Tibial nerve (tissue), 4 donors: ENCODE data around the gene PSMA7. TPM values are rescaled to one million over a fixed set of nuclear protein-coding genes. Genes with fewer than 3 reads are reported as not detected.

ENCODE experiments used
- DNase-seq, 2 donors: peaks; one replicate each; pipeline ENCODE4 v3.0.0-alpha.2; 2019; ENCODE audit warnings: low spot score in 2 of 2
- H3K27ac ChIP-seq, 4 donors: fragments of 200-600 bp; sonication (generic) in 3 of 4; one replicate each; pipeline ENCODE4 v1.5.1; 2017 to 2019; ENCODE audit warnings: mild to moderate bottlenecking in 1 of 4
- H3K27me3 ChIP-seq, 2 donors: fragments of 200-600 bp; sonication (generic) in 1 of 2; one replicate each; pipeline versions ENCODE4 v1.5.1 to v1.6.0; 2017 to 2019
- H3K36me3 ChIP-seq, 3 donors: fragments of 200-600 bp; sonication (generic); one replicate each; pipeline ENCODE4 v1.5.1; 2018 to 2019
- H3K4me1 ChIP-seq, 4 donors: fragments of 200-600 bp; sonication (generic) in 3 of 4; one replicate each; pipeline ENCODE4 v1.5.1; 2017 to 2019
- H3K4me3 ChIP-seq, 4 donors: fragments of 200-600 bp; sonication (generic) in 3 of 4; one replicate each; pipeline ENCODE4 v1.5.1; 2017 to 2019; ENCODE audit warnings: mild to moderate bottlenecking in 1 of 4, moderate library complexity in 1 of 4
- H3K9me3 ChIP-seq, 4 donors: fragments of 200-600 bp; sonication (generic) in 3 of 4; one replicate each; pipeline ENCODE4 v1.5.1; 2017 to 2019
- CTCF ChIP-seq, 5 experiments: fragments of 200-600 bp in 3 of 5; fragments of 450-650 bp in 2 of 5; sonication (generic) in 3 of 5; IDR thresholded peaks; one replicate each; pipeline ENCODE4 v1.5.1; 2016 to 2019; ENCODE audit warnings: antibody characterized with exemption in 5 of 5, mild to moderate bottlenecking in 3 of 5, moderate library complexity in 2 of 5
- EP300 ChIP-seq, 2 donors: sonication (generic); formaldehyde crosslinking; IDR thresholded peaks; one replicate each; pipeline ENCODE4 v1.6.1; 2017; ENCODE audit warnings: antibody characterized with exemption in 2 of 2, mild to moderate bottlenecking in 1 of 2
- POLR2A ChIP-seq, 2 donors: fragments of 450-650 bp; IDR thresholded peaks; one replicate each; pipeline ENCODE4 v1.6.1; 2017; ENCODE audit warnings: antibody characterized with exemption in 2 of 2, mild to moderate bottlenecking in 2 of 2, moderate library complexity in 2 of 2
- WGBS, 2 donors: methylation state at CpG; one replicate each; pipeline ENCODE4 v1.1.5; 2018; 5-methylcytosine and 5-hydroxymethylcytosine counted together
- total RNA-seq, 4 donors: library from RNA; depleted of rRNA; stranded (reverse); fragments of >200 nt; gene quantifications; one replicate each; pipeline ENCODE4 v1.1.0, GENCODE V29; 2016

PSMA7 gene
- total RNA-seq, 4 donors from 2014 or later: 213 to 377 (median 341) TPM

GRCh38 chr20:62097881-62098407 is 45.2 kb downstream of the PSMA7 start:
- no peak overlapping the region for H3K4me3 ChIP-seq
- H3K27ac ChIP-seq: no peak overlapping the region
- WGBS, 2 donors: 68 to 74% methylated on average over 16 of the region's 16 CpGs
- H3K9me3 ChIP-seq: peaks cover 0 to 39% (median 0%) of the 10 kb centered on the region in 4 donors
- H3K4me1 ChIP-seq: no peaks in the 10 kb centered on the region
- peaks cover 0 to 11% of the 10 kb centered on the region in 2 donors for H3K27me3 ChIP-seq
- TF ChIP-seq CTCF (IDR thresholded peaks at IDR 0.05) (no peak), EP300 (IDR thresholded peaks at IDR 0.05) (no peak), POLR2A (IDR thresholded peaks at IDR 0.05) (no peak)
- DNase-seq: no peak
- H3K36me3 ChIP-seq: peaks cover 0 to 6% (median 0%) of the 10 kb centered on the region in 3 donors

- peaks cover 0 to 14% of the 10 kb centered on the region in 2 donors for H3K27me3 ChIP-seq
- 87% methylated on average over 29 to 30 of the region's 30 CpGs for WGBS, 2 donors
- no peaks in the 10 kb centered on the region for H3K4me1 ChIP-seq
- no peak overlapping the region for H3K4me3 ChIP-seq
- no peak overlapping the region for H3K27ac ChIP-seq
- no peak for DNase-seq
- TF ChIP-seq EP300 (IDR thresholded peaks at IDR 0.05) (no peak), POLR2A (IDR thresholded peaks at IDR 0.05) (no peak), CTCF (IDR thresholded peaks at IDR 0.05) (no peak)
- peaks cover 0 to 34% (median 0%) of the 10 kb centered on the region in 4 donors for H3K9me3 ChIP-seq
- peaks cover 0 to 4% (median 0%) of the 10 kb centered on the region in 3 donors for H3K36me3 ChIP-seq
Measured at GRCh38 chr20:62096421-62097380, 46.5 kb downstream of the PSMA7 start.

GRCh38 chr20:62089393-62089792 is 53.8 kb downstream of the PSMA7 start:
- TF ChIP-seq CTCF (IDR thresholded peaks at IDR 0.05) (no peak), EP300 (IDR thresholded peaks at IDR 0.05) (no peak), POLR2A (IDR thresholded peaks at IDR 0.05) (no peak)
- peaks cover 0 to 16% of the 10 kb centered on the region in 2 donors for H3K27me3 ChIP-seq
- H3K4me1 ChIP-seq: no peaks in the 10 kb centered on the region
- H3K27ac ChIP-seq: no peak overlapping the region
- H3K4me3 ChIP-seq: no peak overlapping the region
- WGBS, 2 donors: 41 to 44% methylated on average over 3 of the region's 3 CpGs
- no peaks in the 10 kb centered on the region for H3K36me3 ChIP-seq
- H3K9me3 ChIP-seq: peaks cover 0 to 12% (median 0%) of the 10 kb centered on the region in 4 donors
- DNase-seq: no peak

- peaks cover 0 to 16% of the 10 kb centered on the region in 2 donors for H3K27me3 ChIP-seq
- no peak for DNase-seq
- H3K36me3 ChIP-seq: no peaks in the 10 kb centered on the region
- H3K27ac ChIP-seq: no peak overlapping the region
- TF ChIP-seq POLR2A (IDR thresholded peaks at IDR 0.05) (no peak), CTCF (IDR thresholded peaks at IDR 0.05) (no peak), EP300 (IDR thresholded peaks at IDR 0.05) (no peak)
- H3K9me3 ChIP-seq: peaks cover 0 to 12% (median 0%) of the 10 kb centered on the region in 4 donors
- H3K4me3 ChIP-seq: no peak overlapping the region
- no peaks in the 10 kb centered on the region for H3K4me1 ChIP-seq
- WGBS, 2 donors: 62 to 69% methylated on average over 15 of the region's 15 CpGs
Measured at GRCh38 chr20:62088258-62089127, 54.7 kb downstream of the PSMA7 start.
